Embryonic facial prominence (tissue), 1 donor: ENCODE data around the gene TFCP2L1.

Source experiments
- DNase-seq: peaks from one replicate; pipeline ENCODE4 v3.0.0-alpha.2; 2016; ENCODE audit errors: extremely low spot score

TFCP2L1 gene

GRCh38 chr2:121218386-121218938, 66.5 kb downstream of the TFCP2L1 start:
- no peak for DNase-seq

GRCh38 chr2:121217627-121218026, 67.4 kb downstream of the TFCP2L1 start:
- no peak for DNase-seq

- no peak for DNase-seq
These were observed 70.7 kb downstream of the TFCP2L1 start for GRCh38 chr2:121214296-121214695.

- DNase-seq = no peak
These were observed 71.6 kb downstream of the TFCP2L1 start for GRCh38 chr2:121213386-121213785.

- DNase-seq = no peak
These were observed 72.2 kb downstream of the TFCP2L1 start for GRCh38 chr2:121212661-121213325.

GRCh38 chr2:121211689-121212151, 73.3 kb downstream of the TFCP2L1 start:
- no peak for DNase-seq

GRCh38 chr2:121211251-121211650, 73.8 kb downstream of the TFCP2L1 start:
- no peak for DNase-seq

GRCh38 chr2:121210691-121211090, 74.3 kb downstream of the TFCP2L1 start:
- no peak for DNase-seq

- DNase-seq = no peak
These were observed 75.9 kb downstream of the TFCP2L1 start for GRCh38 chr2:121209014-121209610.

GRCh38 chr2:121207494-121207893, 77.5 kb downstream of the TFCP2L1 start:
- DNase-seq = no peak

GRCh38 chr2:121205321-121205942, 79.6 kb downstream of the TFCP2L1 start:
- no peak for DNase-seq

- DNase-seq = no peak
These were observed 81.3 kb downstream of the TFCP2L1 start for GRCh38 chr2:121203591-121204249.

- DNase-seq = no peak
These were observed 82.3 kb downstream of the TFCP2L1 start for GRCh38 chr2:121202541-121203310.

GRCh38 chr2:121201796-121202195, 83.2 kb downstream of the TFCP2L1 start:
- no peak for DNase-seq

- DNase-seq = no peak
These were observed 84.3 kb downstream of the TFCP2L1 start for GRCh38 chr2:121200419-121201315.

GRCh38 chr2:121200011-121200347, 85.0 kb downstream of the TFCP2L1 start:
- DNase-seq = no peak

GRCh38 chr2:121199281-121200010, 85.6 kb downstream of the TFCP2L1 start:
- DNase-seq = no peak

- no peak for DNase-seq
These were observed 87.5 kb downstream of the TFCP2L1 start for GRCh38 chr2:121197369-121198091.

GRCh38 chr2:121196849-121197155, 88.2 kb downstream of the TFCP2L1 start:
- DNase-seq = no peak
